Esophagus muscularis mucosa (tissue), 4 donors: ENCODE results near the gene DLGAP5. TPM values are rescaled to one million over a fixed set of nuclear protein-coding genes. Genes with fewer than 3 reads are reported as not detected.
A peak's percentile ranks its signal among the peaks of the same experiment; 100 is the strongest.

Source experiments
- DNase-seq: peaks from one replicate; pipeline ENCODE4 v3.0.0-alpha.2; 2017; ENCODE audit errors: extremely low spot score
- H3K27ac ChIP-seq, 4 donors: fragments of 200-600 bp; sonication (generic); replicated peaks in 1 of 4; 1 replicate in 3 of 4; 2 replicates in 1 of 4; pipeline ENCODE4 v1.5.1; 2016 to 2019; ENCODE audit warnings: mild to moderate bottlenecking in 1 of 4
- H3K27me3 ChIP-seq, 4 donors: fragments of 200-600 bp; sonication (generic); one replicate each; pipeline versions ENCODE4 v1.5.1 to v1.6.0; 2016 to 2019
- H3K36me3 ChIP-seq, 4 donors: fragments of 200-600 bp; sonication (generic); one replicate each; pipeline ENCODE4 v1.5.1; 2016 to 2019
- H3K4me1 ChIP-seq, 4 donors: fragments of 200-600 bp; sonication (generic); one replicate each; pipeline ENCODE4 v1.5.1; 2016 to 2019
- H3K4me3 ChIP-seq, 4 donors: fragments of 200-600 bp; sonication (generic); 1 replicate in 2 of 4; 2 replicates in 2 of 4; pipeline ENCODE4 v1.5.1; 2016 to 2019; ENCODE audit warnings: mild to moderate bottlenecking in 4 of 4, moderate library complexity in 1 of 4
- H3K9me3 ChIP-seq, 4 donors: fragments of 200-600 bp; sonication (generic); 1 replicate in 3 of 4; 2 replicates in 1 of 4; pipeline ENCODE4 v1.5.1; 2016 to 2019
- EP300 ChIP-seq: sonication (generic); formaldehyde crosslinking; IDR thresholded peaks from one replicate; pipeline ENCODE4 v1.6.1; 2017; ENCODE audit warnings: antibody characterized with exemption
- POLR2A ChIP-seq: fragments of 450-650 bp; IDR thresholded peaks from one replicate; pipeline ENCODE4 v1.6.1; 2017; ENCODE audit warnings: antibody characterized with exemption, moderate library complexity, mild to moderate bottlenecking, low read depth
- POLR2AphosphoS5 ChIP-seq, 2 donors: sonication (generic); formaldehyde crosslinking; IDR thresholded peaks; one replicate each; pipeline ENCODE4 v1.6.1; 2017; ENCODE audit warnings: antibody characterized with exemption in 2 of 2
- WGBS: methylation state at CpG from one replicate; pipeline ENCODE4 v1.1.5; 2018; 5-methylcytosine and 5-hydroxymethylcytosine counted together
- intact Hi-C: fragments of 100-400 bp; cut with DNase I; formaldehyde crosslinking; loops from one replicate; pipeline ENCODE4 v1.15.1; 2023
- total RNA-seq, 4 donors: library from RNA; depleted of rRNA; stranded (reverse); fragments of >200 nt; gene quantifications; one replicate each; pipeline versions ENCODE4 v1.1.0 to v1.2.1, GENCODE V29; 2016
- TF ChIP-seq, protein P1 (sequence below), 3 experiments: fragments of 200-600 bp in 2 of 3; fragments of 450-650 bp in 1 of 3; sonication (generic) in 2 of 3; IDR thresholded peaks; one replicate each; pipeline ENCODE4 v1.5.1; 2017 to 2019; ENCODE audit warnings: antibody characterized with exemption in 3 of 3, mild to moderate bottlenecking in 2 of 3, moderate library complexity in 1 of 3

DLGAP5 gene
- total RNA-seq, 4 donors from 2014 or later, result 0.69 TPM; not detected in 3

DNA sequence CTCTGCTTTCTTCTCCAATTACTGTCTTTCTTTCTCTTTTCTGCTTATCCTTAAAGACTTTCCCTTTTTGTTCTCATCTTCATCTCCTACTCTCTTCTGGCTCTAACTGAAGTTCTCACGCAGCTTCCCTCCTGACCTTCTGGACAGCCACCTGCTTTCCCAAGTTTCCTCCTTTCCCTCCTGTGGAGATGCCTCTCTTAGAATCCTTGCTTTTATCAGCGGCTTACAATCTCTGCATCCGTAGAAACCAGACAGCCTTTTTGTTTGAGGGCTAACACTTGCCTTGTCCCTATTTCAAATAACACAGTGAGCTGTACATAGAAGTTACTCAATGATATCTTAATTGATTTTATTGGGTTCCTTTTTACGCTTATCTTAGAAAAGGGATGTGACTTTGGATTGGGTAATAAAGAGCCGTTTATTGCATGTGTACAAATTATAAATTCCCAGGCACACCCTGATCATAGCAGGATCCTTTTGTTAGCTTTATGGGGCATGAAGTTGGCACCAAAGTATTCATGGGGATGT, 64.4 kb downstream of the DLGAP5 start:
- Histone ChIP-seq H3K27ac (peak overlapping the region in 3 of 4 donors; percentile 45 to 98 (median 63)), H3K9me3 (no peaks in the 10 kb centered on the region), H3K4me1 (peaks cover 38 to 70% (median 61%) of the 10 kb centered on the region in 4 donors), H3K36me3 (no peaks in the 10 kb centered on the region), H3K4me3 (no peak overlapping the region), H3K27me3 (no peaks in the 10 kb centered on the region)
- TF ChIP-seq, protein P1, sequence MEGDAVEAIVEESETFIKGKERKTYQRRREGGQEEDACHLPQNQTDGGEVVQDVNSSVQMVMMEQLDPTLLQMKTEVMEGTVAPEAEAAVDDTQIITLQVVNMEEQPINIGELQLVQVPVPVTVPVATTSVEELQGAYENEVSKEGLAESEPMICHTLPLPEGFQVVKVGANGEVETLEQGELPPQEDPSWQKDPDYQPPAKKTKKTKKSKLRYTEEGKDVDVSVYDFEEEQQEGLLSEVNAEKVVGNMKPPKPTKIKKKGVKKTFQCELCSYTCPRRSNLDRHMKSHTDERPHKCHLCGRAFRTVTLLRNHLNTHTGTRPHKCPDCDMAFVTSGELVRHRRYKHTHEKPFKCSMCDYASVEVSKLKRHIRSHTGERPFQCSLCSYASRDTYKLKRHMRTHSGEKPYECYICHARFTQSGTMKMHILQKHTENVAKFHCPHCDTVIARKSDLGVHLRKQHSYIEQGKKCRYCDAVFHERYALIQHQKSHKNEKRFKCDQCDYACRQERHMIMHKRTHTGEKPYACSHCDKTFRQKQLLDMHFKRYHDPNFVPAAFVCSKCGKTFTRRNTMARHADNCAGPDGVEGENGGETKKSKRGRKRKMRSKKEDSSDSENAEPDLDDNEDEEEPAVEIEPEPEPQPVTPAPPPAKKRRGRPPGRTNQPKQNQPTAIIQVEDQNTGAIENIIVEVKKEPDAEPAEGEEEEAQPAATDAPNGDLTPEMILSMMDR (IDR thresholded peaks at IDR 0.05), result no peak
- no peak for TF ChIP-seq POLR2AphosphoS5 (IDR thresholded peaks at IDR 0.05)
- no peak for TF ChIP-seq POLR2A
- TF ChIP-seq EP300, result no peak
- 83% methylated on average over 5 of the region's 5 CpGs for WGBS
- no peak for DNase-seq
- intact Hi-C loops, result no loop called here

DNA sequence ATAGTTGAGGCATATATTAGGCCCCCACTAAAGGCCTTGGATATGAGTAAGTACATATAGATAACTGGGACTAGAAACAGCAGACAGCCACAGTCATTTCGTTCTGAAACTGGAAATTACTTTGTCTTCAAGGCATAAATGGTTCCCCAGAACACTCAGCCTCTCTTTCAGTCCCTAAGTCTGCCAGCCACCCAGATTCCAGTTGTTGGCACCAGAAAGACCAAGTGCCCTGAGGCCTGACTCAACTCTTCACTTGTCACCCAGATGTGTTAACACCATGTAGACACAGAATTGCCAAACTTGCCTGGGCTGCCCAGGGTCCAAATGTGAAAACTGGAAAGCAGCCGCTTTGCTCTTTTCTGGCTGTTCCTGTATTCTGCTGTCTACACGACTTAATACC, 65.4 kb downstream of the DLGAP5 start:
- no peaks in the 10 kb centered on the region for H3K36me3 ChIP-seq
- 50% methylated on average over 3 of the region's 3 CpGs for WGBS
- peak overlapping the region; percentile 45 to 63 (median 53) for H3K27ac ChIP-seq
- no peaks in the 10 kb centered on the region for H3K27me3 ChIP-seq
- TF ChIP-seq POLR2AphosphoS5 (IDR thresholded peaks at IDR 0.05) (peak in 1 of 2 donors; percentile 18), EP300 (no peak), POLR2A (no peak)
- TF ChIP-seq, protein P1 (IDR thresholded peaks at IDR 0.05), result no peak
- H3K4me3 ChIP-seq, result no peak overlapping the region
- intact Hi-C loops, result no loop called here
- H3K9me3 ChIP-seq, result no peaks in the 10 kb centered on the region
- peaks cover 38 to 62% (median 52%) of the 10 kb centered on the region in 4 donors for H3K4me1 ChIP-seq
- no peak for DNase-seq

DNA sequence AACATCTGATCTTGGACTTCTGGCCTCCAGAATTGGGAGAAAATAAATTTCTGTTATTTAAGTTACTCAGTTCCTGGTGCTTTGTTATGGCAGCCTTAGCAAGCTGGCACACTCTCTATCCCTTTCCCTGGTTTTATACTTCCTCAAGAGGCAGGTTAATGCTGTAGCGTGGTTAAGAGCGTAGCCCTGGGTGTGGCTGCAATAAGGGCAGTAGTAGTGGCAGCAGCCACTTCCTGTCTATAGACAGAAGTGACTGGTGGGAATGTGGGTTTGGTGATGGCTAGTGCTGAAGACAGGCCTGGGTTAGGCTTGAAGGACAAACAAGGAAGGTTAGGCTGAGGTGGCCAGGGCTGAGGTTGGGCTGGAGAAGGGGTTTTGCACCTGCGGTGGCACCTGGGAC, 66.0 kb downstream of the DLGAP5 start:
- intact Hi-C loops, result no loop called here
- WGBS, result 89% methylated on average over 3 of the region's 3 CpGs

DNA sequence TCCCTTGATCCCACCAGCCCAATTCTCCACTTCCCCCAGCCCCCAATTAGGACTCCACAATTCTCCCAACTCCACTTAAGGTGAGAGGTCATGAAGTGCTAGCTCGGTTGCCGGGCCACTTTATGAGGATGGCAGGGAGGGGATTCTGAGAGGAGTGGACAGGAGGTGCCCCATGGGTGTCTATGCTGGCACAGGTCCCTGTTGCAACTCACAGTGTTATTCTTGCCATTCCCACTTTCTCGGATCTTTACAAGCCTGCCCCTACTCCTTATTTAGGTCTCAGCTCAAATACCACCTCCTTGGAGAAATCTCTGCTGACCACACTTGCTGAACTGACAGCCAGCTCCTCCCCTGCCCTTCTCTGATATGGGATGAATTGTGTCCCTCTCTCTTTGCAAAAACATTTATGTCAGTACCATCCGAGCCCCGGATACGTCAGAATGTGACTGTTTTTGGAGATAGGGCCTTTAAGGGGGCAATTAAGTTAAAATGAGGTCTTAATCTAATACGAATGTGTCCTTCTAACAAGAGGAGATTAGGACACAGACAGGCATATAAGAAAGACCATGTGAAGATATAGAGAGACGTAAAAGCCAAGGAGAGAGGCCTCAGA, 66.5 kb downstream of the DLGAP5 start:
- intact Hi-C loops, result no loop called here
- Histone ChIP-seq H3K27ac (peak overlapping the region in 1 of 4 donors; percentile 53), H3K36me3 (no peaks in the 10 kb centered on the region), H3K4me1 (peaks cover 38 to 51% (median 43%) of the 10 kb centered on the region in 4 donors), H3K27me3 (no peaks in the 10 kb centered on the region), H3K9me3 (no peaks in the 10 kb centered on the region), H3K4me3 (no peak overlapping the region)
- TF ChIP-seq, protein P1 (IDR thresholded peaks at IDR 0.05), result no peak
- no peak for TF ChIP-seq POLR2AphosphoS5 (IDR thresholded peaks at IDR 0.05)
- no peak for TF ChIP-seq POLR2A
- no peak for TF ChIP-seq EP300
- no peak for DNase-seq
- 90% methylated on average over 8 of the region's 8 CpGs for WGBS

More for the DNA sequence above, 66.0 kb downstream of the DLGAP5 start:
- Histone ChIP-seq H3K9me3 (no peaks in the 10 kb centered on the region), H3K36me3 (no peaks in the 10 kb centered on the region), H3K4me3 (no peak overlapping the region), H3K27ac (peak overlapping the region; percentile 45 to 63 (median 53)), H3K27me3 (no peaks in the 10 kb centered on the region), H3K4me1 (peaks cover 38 to 56% (median 46%) of the 10 kb centered on the region in 4 donors)
- DNase-seq, result no peak
- no peak for TF ChIP-seq POLR2A
- TF ChIP-seq, protein P1 (IDR thresholded peaks at IDR 0.05), result no peak
- no peak for TF ChIP-seq POLR2AphosphoS5 (IDR thresholded peaks at IDR 0.05)
- no peak for TF ChIP-seq EP300
